GM12864 (cell line): Measurements from ENCODE around the gene E2F1.
"Not testable (repeated sequence)": the region's sequence is repeated elsewhere in the genome, so short reads cannot be mapped to it uniquely, and the experiment has no call there.

Source experiments
- DNase-seq: peaks from one replicate; pipeline ENCODE4 v3.0.0-alpha.2; 2011; ENCODE audit warnings: low read depth
- H3K4me3 ChIP-seq: 2 replicates; pipeline ENCODE4 v1.5.1; 2011; ENCODE audit warnings: mild to moderate bottlenecking, low read depth, low read length, control low read depth
- CTCF ChIP-seq: IDR thresholded peaks from 2 replicates; pipeline ENCODE4 v1.5.1; 2011; ENCODE audit warnings: low read depth, mild to moderate bottlenecking, moderate library complexity, low read length, control low read depth, inconsistent platforms; ENCODE audit errors: missing control alignments

E2F1 gene

DNA sequence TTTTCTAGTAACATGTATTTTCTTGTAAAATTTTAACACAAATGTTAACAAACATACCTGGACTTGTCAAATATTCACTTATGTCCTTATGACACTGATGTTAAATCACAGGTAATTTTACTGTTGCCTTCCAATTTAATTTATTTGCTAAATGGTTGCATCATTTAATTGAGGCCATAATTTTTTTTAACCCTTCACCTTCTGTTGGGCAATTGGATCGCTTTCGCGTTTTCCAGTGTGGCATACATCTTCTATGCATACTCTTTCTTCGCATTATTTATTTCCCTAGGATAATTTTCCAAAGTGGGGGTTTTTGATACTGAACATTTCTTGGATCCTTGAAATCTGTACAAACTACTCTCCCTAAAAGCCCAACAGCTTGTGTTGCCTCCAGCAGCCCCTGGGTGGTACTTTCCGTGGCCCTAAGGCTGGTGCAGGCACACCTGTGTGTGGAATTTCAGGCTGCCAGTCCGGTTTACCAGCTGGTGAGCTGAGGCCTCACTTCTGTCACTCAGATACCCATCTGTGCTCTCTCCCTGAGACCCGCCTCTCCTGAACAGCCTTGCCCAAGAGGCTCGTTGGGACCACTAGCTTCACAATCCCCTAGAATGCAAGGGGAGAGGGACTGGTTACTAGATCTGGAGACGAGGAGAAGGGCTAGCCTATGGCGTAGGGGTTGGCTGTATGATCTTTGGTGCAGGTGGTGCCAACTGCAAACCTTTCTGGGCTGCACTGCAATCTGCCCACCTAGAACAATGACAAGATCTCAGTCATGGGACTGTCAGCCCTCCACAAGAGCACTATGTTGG, 35.2 kb downstream of the E2F1 start:
- DNase-seq: no peak
- H3K4me3 ChIP-seq: no peak overlapping the region
- TF ChIP-seq CTCF: no peak

DNA sequence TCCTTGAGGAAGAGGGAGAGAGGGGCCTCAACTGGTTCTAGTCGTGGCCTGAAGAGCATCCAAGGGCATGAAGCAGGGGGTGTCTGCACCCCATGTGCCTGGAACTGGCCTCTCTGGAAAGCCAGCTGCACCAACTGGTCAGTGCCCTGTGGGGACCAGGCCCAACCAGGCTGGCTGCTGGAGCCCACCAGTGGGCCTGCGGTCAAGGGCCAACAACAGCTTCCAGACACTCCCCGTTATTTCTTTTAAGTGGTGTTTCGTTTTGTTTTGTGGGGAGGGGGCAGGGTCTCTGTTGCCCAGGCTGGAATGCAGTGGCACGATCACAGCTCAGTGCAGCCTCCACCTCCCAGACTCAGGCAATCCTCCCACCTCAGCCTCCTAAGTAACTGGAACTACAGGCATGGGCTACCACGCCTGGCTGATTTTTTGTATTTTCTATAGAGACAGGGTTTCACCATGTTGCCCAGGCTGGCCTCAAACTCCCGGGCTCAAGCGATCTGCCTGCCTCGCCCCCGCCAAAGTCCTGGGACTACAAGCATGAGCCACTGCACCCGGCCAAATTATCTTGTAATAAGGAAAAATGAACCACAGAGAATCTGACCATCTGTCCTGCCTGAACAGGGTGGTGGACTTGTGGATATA, 36.0 kb downstream of the E2F1 start:
- DNase-seq: no peak
- no peak for TF ChIP-seq CTCF
- no peak overlapping the region for H3K4me3 ChIP-seq

DNA sequence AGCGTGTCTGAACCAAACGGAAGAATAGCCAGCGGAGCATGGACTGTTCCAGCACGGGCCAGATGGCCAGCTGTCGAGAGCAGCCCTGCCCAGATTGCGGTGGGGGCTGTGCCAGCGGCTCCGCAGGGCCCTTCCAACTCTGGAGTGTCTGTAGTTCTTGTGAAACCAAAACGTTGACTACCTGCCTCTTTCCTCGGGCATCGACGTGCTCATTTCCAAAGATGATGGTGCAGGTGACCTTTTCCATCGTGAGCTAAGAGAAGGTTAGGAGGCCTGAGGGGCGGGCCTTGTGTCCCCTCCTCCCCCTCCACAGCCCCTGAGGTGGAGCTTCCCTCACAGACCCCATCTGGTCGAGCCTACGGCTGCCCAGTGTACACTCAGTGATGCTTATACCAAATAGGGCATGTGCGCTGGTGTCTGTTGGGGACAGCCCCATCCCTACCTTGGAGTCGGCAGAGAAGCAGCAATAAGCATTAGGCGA, 36.9 kb downstream of the E2F1 start:
- no peak overlapping the region for H3K4me3 ChIP-seq
- TF ChIP-seq CTCF: no peak
- DNase-seq: no peak

- H3K4me3 ChIP-seq: no peak overlapping the region
- DNase-seq: no peak
- TF ChIP-seq CTCF: no peak
These were observed 37.7 kb downstream of the E2F1 start for GRCh38 chr20:33648396-33649004.

DNA sequence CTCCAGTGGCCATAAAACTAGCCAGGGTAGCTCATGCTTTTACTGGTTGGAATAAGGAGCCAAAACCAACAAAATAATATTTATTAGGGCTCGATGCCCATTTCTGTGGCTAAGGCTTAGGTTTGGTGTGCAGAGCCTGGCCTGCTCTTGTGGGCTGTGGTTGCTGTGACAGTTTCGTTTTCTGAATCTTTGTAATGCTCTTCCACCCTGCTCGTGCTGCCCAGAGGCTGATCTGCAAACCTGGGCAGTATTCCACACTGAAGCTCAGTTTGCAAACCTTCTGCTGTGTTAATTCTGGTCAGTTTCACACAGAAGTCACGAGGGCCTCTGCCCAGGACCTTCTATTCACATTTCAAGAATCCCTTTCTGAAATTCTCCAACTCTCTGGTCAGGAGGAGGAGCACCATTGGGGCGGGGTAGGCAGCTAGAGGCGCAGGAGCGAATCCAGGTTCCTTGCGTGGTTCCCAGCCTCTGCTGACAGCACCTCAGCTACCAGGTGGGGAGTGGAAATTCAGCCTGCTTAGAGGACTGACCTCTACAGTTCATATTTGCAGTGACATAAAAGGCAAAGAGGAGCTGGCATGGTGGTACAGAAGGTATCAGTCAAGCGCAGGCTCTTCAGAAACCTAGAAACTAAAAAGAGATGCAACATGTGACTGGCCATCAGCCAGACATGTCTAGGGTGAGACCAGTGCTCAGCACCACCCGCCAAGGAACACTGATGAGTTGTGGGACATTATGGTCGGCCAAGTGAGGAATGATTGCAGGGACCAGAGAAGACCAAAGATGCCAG, 38.4 kb downstream of the E2F1 start:
- H3K4me3 ChIP-seq: no peak overlapping the region
- DNase-seq: no peak
- TF ChIP-seq CTCF: no peak

DNA sequence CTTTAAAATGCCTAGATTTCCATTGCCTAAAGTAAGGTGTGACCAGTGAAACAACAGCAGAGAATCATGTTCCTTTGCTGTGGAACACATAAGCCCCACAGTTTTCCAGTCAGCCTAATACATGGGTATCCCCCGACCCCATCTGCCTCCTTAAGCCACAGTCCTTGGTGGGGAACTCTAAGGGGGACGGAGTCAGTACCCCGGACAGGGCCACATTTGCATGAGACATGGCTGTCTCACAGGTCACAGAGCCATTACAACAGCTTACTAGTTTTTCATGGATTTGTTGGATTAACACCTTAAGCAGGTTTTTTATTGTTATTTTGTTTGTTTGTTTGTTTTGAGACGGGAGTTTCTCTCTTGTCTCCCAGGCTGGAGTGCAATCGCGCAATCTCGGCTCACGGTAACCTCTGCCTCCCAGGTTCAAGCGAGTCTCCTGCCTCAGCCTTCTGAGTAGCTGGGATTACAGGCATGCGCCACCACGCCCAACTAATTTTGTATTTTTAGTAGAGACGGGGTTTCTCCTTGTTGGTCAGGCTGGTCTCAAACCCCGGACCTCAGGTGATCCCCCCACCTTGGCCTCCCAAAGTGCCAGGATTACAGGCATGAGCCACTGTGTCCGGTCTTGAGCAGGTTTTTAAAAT, 39.1 kb downstream of the E2F1 start:
- H3K4me3 ChIP-seq, DNase-seq: not testable (repeated sequence)
